ENCODE data around the gene JUND.

The JUND gene

GRCh38 chr19:18245297-18245696 is 36.1 kb downstream of the JUND start:
- Histone ChIP-seq H3K27me3 (ENCODE audit: insufficient read depth, poor library complexity, severe bottlenecking) (no peaks in the 10 kb centered on the region), H3K4me3 (replicated peaks; ENCODE audit: insufficient read depth, low read length) (no peak overlapping the region), H3K27ac (replicated peaks) (no peak overlapping the region)
- TF ChIP-seq REST (IDR thresholded peaks at IDR 0.05; ENCODE audit: insufficient replicate concordance, low read depth) (no peak), SPI1 (IDR thresholded peaks at IDR 0.05; ENCODE audit: borderline replicate concordance, low read depth) (no peak), GABPA (IDR thresholded peaks at IDR 0.05; ENCODE audit: low read depth) (no peak), CTCF (IDR thresholded peaks at IDR 0.05; ENCODE audit: insufficient read depth, low read length) (no peak), POLR2AphosphoS5 (IDR thresholded peaks at IDR 0.05; ENCODE audit: low read depth) (no peak)
- DNase-seq (ENCODE audit: low read depth in 1 of 2, low spot score in 1 of 2): no peak

- H3K27ac ChIP-seq (replicated peaks): no peak overlapping the region
- no peaks in the 10 kb centered on the region for H3K27me3 ChIP-seq (ENCODE audit: insufficient read depth, poor library complexity, severe bottlenecking)
- DNase-seq (ENCODE audit: low read depth in 1 of 2, low spot score in 1 of 2): no peak
- no peak overlapping the region for H3K4me3 ChIP-seq (replicated peaks; ENCODE audit: insufficient read depth, low read length)
- TF ChIP-seq GABPA (IDR thresholded peaks at IDR 0.05; ENCODE audit: low read depth) (no peak), REST (IDR thresholded peaks at IDR 0.05; ENCODE audit: insufficient replicate concordance, low read depth) (peak; percentile 97)
Measured at GRCh38 chr19:18239303-18239702, 42.1 kb downstream of the JUND start.

- DNase-seq (ENCODE audit: low read depth in 1 of 2, low spot score in 1 of 2): no peak
- H3K4me3 ChIP-seq (replicated peaks; ENCODE audit: insufficient read depth, low read length): no peak overlapping the region
- H3K27ac ChIP-seq (replicated peaks): no peak overlapping the region
- H3K27me3 ChIP-seq (ENCODE audit: insufficient read depth, poor library complexity, severe bottlenecking): no peaks in the 10 kb centered on the region
- TF ChIP-seq SPI1 (IDR thresholded peaks at IDR 0.05; ENCODE audit: borderline replicate concordance, low read depth): no peak
- TF ChIP-seq POLR2AphosphoS5 (IDR thresholded peaks at IDR 0.05; ENCODE audit: low read depth): no peak
- no peak for TF ChIP-seq GABPA (IDR thresholded peaks at IDR 0.05; ENCODE audit: low read depth)
- no peak for TF ChIP-seq REST (IDR thresholded peaks at IDR 0.05; ENCODE audit: insufficient replicate concordance, low read depth)
- TF ChIP-seq CTCF (IDR thresholded peaks at IDR 0.05; ENCODE audit: insufficient read depth, low read length): no peak
Measured at GRCh38 chr19:18234194-18234593, 47.2 kb downstream of the JUND start.

All from HL-60 (cell line).